IMR-90 (cell line): Measurements from ENCODE around the gene SMC6. TPM values are rescaled to one million over a fixed set of nuclear protein-coding genes. Genes with fewer than 3 reads are reported as not detected.
A peak's percentile ranks its signal among the peaks of the same experiment; 100 is the strongest.

Experiments used
- ATAC-seq: fragments of 200-7000 bp; cut with Tn5 transposase; 2 replicates; pipeline ENCODE4 v1.9.1; 2020; ENCODE audit warnings: low read depth, mild to moderate bottlenecking, moderate library complexity
- BruUV-seq: library from RNA; stranded (reverse); fragments of 400-500 nt; replicated peaks from 2 replicates; lab custom pipeline; 2021; lab: Mats Ljungman, UMichigan
- CTCF ChIA-PET: fragments of 300-600 bp; formaldehyde crosslinking; extraction: SDS; loops from one replicate; lab custom pipeline; 2021; ENCODE audit warnings: antibody characterized with exemption; lab: Yijun Ruan, JAX
- POLR2A ChIA-PET: fragments of 300-600 bp; sonication (Branson Sonifier 250); formaldehyde crosslinking; loops from one replicate; lab custom pipeline; 2022; ENCODE audit warnings: antibody characterized with exemption; ENCODE audit not compliant: unreplicated experiment; lab: Charles Lee
- DNase-seq: peaks from one replicate; pipeline ENCODE4 v3.0.0; 2013
- H2AFZ ChIP-seq: replicated peaks from 2 replicates; pipeline ENCODE3; 2013; ENCODE audit warnings: low read length, mild to moderate bottlenecking; ENCODE audit not compliant: poor library complexity
- H2AK5ac ChIP-seq: 2 replicates; pipeline ENCODE4 v1.6.1; 2013; ENCODE audit warnings: low read depth, low read length, inconsistent platforms
- H2AK9ac ChIP-seq: replicated peaks from 2 replicates; pipeline ENCODE3; 2013; ENCODE audit warnings: mild to moderate bottlenecking, low read depth, low read length, moderate library complexity; ENCODE audit not compliant: poor library complexity
- H2BK120ac ChIP-seq: 2 replicates; pipeline ENCODE4 v1.6.1; 2013; ENCODE audit warnings: low read depth, low read length, inconsistent platforms
- H2BK15ac ChIP-seq: 3 replicates; pipeline ENCODE4 v1.6.1; 2013; ENCODE audit warnings: low read depth, low read length, inconsistent platforms
- H2BK20ac ChIP-seq: 2 replicates; pipeline ENCODE4 v1.6.1; 2013; ENCODE audit warnings: low read depth, mild to moderate bottlenecking, inconsistent platforms, low read length, moderate library complexity
- H2BK5ac ChIP-seq: 2 replicates; pipeline ENCODE4 v1.6.1; 2013; ENCODE audit warnings: mild to moderate bottlenecking, low read depth, low read length, inconsistent platforms; ENCODE audit not compliant: poor library complexity, severe bottlenecking
- H3K14ac ChIP-seq: replicated peaks from 2 replicates; pipeline ENCODE4 v1.6.1; 2013; ENCODE audit warnings: low read depth, low read length, inconsistent platforms
- H3K18ac ChIP-seq: 2 replicates; pipeline ENCODE4 v1.6.1; 2013; ENCODE audit warnings: low read depth, low read length, control low read depth
- H3K23ac ChIP-seq: 2 replicates; pipeline ENCODE4 v1.6.1; 2013; ENCODE audit warnings: low read depth, low read length, inconsistent platforms
- H3K27ac ChIP-seq: 2 replicates; pipeline ENCODE4 v1.5.1; 2013; ENCODE audit warnings: mild to moderate bottlenecking, control low read depth, low read length; ENCODE audit not compliant: insufficient read depth
- H3K27me3 ChIP-seq: 2 replicates; pipeline ENCODE4 v1.6.1; 2013; ENCODE audit warnings: low read length; ENCODE audit not compliant: control insufficient read depth, insufficient read depth
- H3K36me3 ChIP-seq: 2 replicates; pipeline ENCODE4 v1.6.1; 2013; ENCODE audit warnings: low read length, mixed read lengths; ENCODE audit not compliant: control insufficient read depth, insufficient read depth
- H3K4ac ChIP-seq: 2 replicates; pipeline ENCODE4 v1.6.1; 2013; ENCODE audit warnings: low read depth, low read length, inconsistent platforms
- H3K4me1 ChIP-seq: 2 replicates; pipeline ENCODE4 v1.6.1; 2013; ENCODE audit warnings: low read length, mixed read lengths; ENCODE audit not compliant: control insufficient read depth, insufficient read depth
- H3K4me2 ChIP-seq: 2 replicates; pipeline ENCODE4 v1.6.1; 2013; ENCODE audit warnings: low read depth, mild to moderate bottlenecking, control low read depth, low read length, moderate library complexity
- H3K4me3 ChIP-seq: 2 replicates; pipeline ENCODE4 v1.5.1; 2013; ENCODE audit warnings: low read depth, mild to moderate bottlenecking, control low read depth, low read length, moderate library complexity; ENCODE audit not compliant: insufficient read depth
- H3K56ac ChIP-seq: 2 replicates; pipeline ENCODE4 v1.6.1; 2013; ENCODE audit warnings: low read length, inconsistent platforms; ENCODE audit not compliant: insufficient read depth; ENCODE audit errors: extremely low read depth
- H3K79me1 ChIP-seq, 2 experiments: 2 replicates each; pipeline ENCODE4 v1.6.1; 2013; ENCODE audit warnings: low read length in 2 of 2, inconsistent platforms in 1 of 2, low read depth in 1 of 2
- H3K9ac ChIP-seq: 2 replicates; pipeline ENCODE4 v1.6.1; 2013; ENCODE audit warnings: low read depth, low read length, control low read depth
- H3K9me1 ChIP-seq: 2 replicates; pipeline ENCODE4 v1.6.1; 2013; ENCODE audit warnings: low read length, inconsistent platforms; ENCODE audit not compliant: insufficient read depth
- H3K9me3 ChIP-seq: 2 replicates; pipeline ENCODE4 v1.6.1; 2013; ENCODE audit warnings: low read length; ENCODE audit not compliant: control insufficient read depth, insufficient read depth
- H4K20me1 ChIP-seq: 2 replicates; pipeline ENCODE4 v1.6.1; 2013; ENCODE audit warnings: low read length, inconsistent platforms; ENCODE audit not compliant: insufficient read depth
- H4K5ac ChIP-seq: 2 replicates; pipeline ENCODE4 v1.6.1; 2013; ENCODE audit warnings: mild to moderate bottlenecking, low read depth, low read length, control low read depth
- H4K8ac ChIP-seq, 2 experiments: 2 replicates each; pipeline ENCODE4 v1.6.1; 2013; ENCODE audit warnings: low read depth in 2 of 2, low read length in 2 of 2, control low read depth in 1 of 2, inconsistent platforms in 1 of 2
- H4K91ac ChIP-seq: 2 replicates; pipeline ENCODE4 v1.6.1; 2013; ENCODE audit warnings: low read depth, low read length, inconsistent platforms; ENCODE audit not compliant: insufficient read depth
- MAFK ChIP-seq: IDR thresholded peaks from 2 replicates; pipeline ENCODE4 v1.6.1; 2012; ENCODE audit warnings: low read depth, low read length, improper control_type of control experiment
- WGBS, 2 experiments: methylation state at CpG; one replicate each; pipeline versions ENCODE4 v1.1.5 to v1.1.7; 2013; ENCODE audit warnings: missing lambda C conversion rate in 2 of 2; ENCODE audit not compliant: insufficient read length in 1 of 2; ENCODE audit errors: extremely low coverage in 2 of 2; 5-methylcytosine and 5-hydroxymethylcytosine counted together
- dilution Hi-C: fragments of 300-500 bp; cut with HindIII; formaldehyde crosslinking; loops from one replicate; pipeline ENCODE4 v1.14.3; 2018; ENCODE audit warnings: low sequenced_read_pairs; ENCODE audit not compliant: unreplicated experiment
- in situ Hi-C: fragments of 300-500 bp; cut with MboI; formaldehyde crosslinking; loops from 3 replicates; pipeline ENCODE4 v1.14.3; 2019; ENCODE audit warnings: low sequenced_read_pairs, inconsistent platforms, mixed read lengths
- intact Hi-C: fragments of 100-400 bp; cut with micrococcal nuclease; formaldehyde crosslinking; loops from 2 replicates; pipeline ENCODE4 v1.10.0; 2022
- polyA plus RNA-seq, 3 experiments: library from polyadenylated mRNA; depleted of rRNA; stranded (reverse); fragments of >200 nt; gene quantifications; 2 replicates each; pipeline ENCODE4 v1.2.3, GENCODE V29; 2012; ENCODE audit warnings: low replicate concordance in 1 of 3
- total RNA-seq: library from RNA; depleted of rRNA; stranded (reverse); fragments of >200 nt; gene quantifications from 2 replicates; pipeline ENCODE4 v1.2.3, GENCODE V29; 2012

The SMC6 gene
- total and polyA plus RNA-seq, 2 of the 4 experiments (the other 2 are of a cell fraction) = 6.5 to 10.4 TPM

DNA sequence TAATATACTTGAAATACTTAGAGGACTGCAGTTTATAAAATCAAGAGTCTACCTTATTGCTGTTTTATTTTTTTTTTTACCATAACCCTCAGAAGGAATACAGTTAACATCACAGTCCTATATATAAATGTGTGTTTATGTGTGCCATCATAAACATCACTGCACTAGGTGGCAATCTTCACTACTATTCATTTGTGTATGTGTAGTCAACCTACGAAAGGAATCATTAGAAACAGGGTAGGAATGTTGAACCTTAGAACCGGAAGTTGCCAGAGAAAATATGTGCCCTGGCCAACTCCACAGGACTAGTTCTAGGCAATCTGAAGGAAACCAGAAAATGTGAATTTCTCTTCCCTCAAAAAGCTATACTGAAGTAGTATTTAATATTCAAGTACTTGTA, 3.7 kb upstream of the SMC6 start:
- intact Hi-C loops = no loop called here
- H3K4ac ChIP-seq = no peak overlapping the region
- no peak overlapping the region for H4K91ac ChIP-seq
- no peaks in the 10 kb centered on the region; the same call in 1 of the 2 replicates for H4K20me1 ChIP-seq
- peak overlapping the region in 1 of 2 experiments; percentile 12; a peak in 1 of 4 replicates for H4K8ac ChIP-seq
- no CpG with 5 or more reads among the region's 2 CpGs for WGBS, 2 experiments
- H3K27ac ChIP-seq = no peak overlapping the region
- H3K9me1 ChIP-seq = no peaks in the 10 kb centered on the region; the same call in 1 of the 2 replicates
- ChIA-PET CTCF (interaction anchor here (0.6 to 0.7 kb wide), 2 partner anchors 61 to 632 kb away, joined by 3 read pairs; no protein-coding TSS in a partner anchor), POLR2A (no interaction called here)
- H2BK20ac ChIP-seq = no peak overlapping the region
- no TSS peak for BruUV-seq
- peaks cover 11 to 16% of the 10 kb centered on the region in 2 experiments for H3K79me1 ChIP-seq
- no peaks in the 10 kb centered on the region; the same call in 1 of the 2 replicates for H3K36me3 ChIP-seq
- no peak overlapping the region; the same call in 1 of the 2 replicates for H3K9ac ChIP-seq
- H4K5ac ChIP-seq = no peak overlapping the region
- dilution Hi-C loops = no loop called here
- no peak for ATAC-seq
- no peak overlapping the region for H2AK9ac ChIP-seq
- H3K14ac ChIP-seq = no peak overlapping the region
- H3K56ac ChIP-seq = no peak overlapping the region
- H2AFZ ChIP-seq = no peak overlapping the region
- H2BK120ac ChIP-seq = no peak overlapping the region
- no peak overlapping the region for H2AK5ac ChIP-seq
- H3K4me3 ChIP-seq = no peak overlapping the region
- no peak overlapping the region for H2BK15ac ChIP-seq
- no peaks in the 10 kb centered on the region for H3K4me1 ChIP-seq
- DNase-seq = peak; percentile 20
- TF ChIP-seq MAFK = no peak
- peak overlapping the region; percentile 1; the same call in 1 of the 2 replicates for H3K23ac ChIP-seq
- no peak overlapping the region for H2BK5ac ChIP-seq
- no peak overlapping the region for H3K18ac ChIP-seq
- no peaks in the 10 kb centered on the region for H3K9me3 ChIP-seq
- H3K27me3 ChIP-seq = no peaks in the 10 kb centered on the region
- no peak overlapping the region; the same call in 1 of the 2 replicates for H3K4me2 ChIP-seq
- in situ Hi-C loops = no loop called here
